ENCODE data around the gene INPP5A. TPM values are rescaled to one million over a fixed set of nuclear protein-coding genes. Genes with fewer than 3 reads are reported as not detected.
A peak's percentile ranks its signal among the peaks of the same experiment; 100 is the strongest.

Gene INPP5A
- total RNA-seq, 1 donor from 2014 or later = 30.6 TPM

DNA sequence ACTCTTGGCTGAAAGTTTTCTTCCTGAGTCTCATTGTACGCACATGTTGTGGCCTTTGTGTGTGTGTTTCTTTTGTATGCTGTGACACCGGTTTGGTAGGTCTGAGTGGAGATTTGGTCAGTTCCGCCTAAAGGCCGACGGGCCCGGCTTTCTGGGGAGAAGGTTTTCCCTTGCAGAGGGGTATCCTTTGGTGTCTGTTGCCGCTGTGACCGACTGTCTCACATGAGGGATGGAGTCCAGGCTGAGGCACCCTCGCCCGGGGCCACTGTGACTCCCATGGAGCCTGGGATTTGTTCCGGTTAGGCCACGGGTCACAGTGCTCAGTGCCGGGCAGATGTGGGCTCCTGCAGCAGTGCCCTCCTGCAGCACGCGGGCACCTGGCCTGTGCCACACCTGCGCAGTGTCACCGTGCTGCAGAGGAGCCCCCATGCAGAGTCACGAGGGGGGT lies 19.4 kb downstream of the INPP5A start:
- no peak for TF ChIP-seq CTCF (IDR thresholded peaks at IDR 0.05; ENCODE audit: unreplicated experiment)
- H3K9me3 Mint-ChIP-seq (ENCODE audit: low read depth) = peaks cover 3% of the 10 kb centered on the region
- no peaks in the 10 kb centered on the region for H3K27me3 Mint-ChIP-seq
- H3K36me3 Mint-ChIP-seq (ENCODE audit: insufficient read depth) = peaks cover 1% of the 10 kb centered on the region
- H3K4me1 Mint-ChIP-seq (ENCODE audit: low read depth) = peaks cover 7% of the 10 kb centered on the region
- H3K4me3 Mint-ChIP-seq (ENCODE audit: low read depth) = no peak overlapping the region
- no peak for DNase-seq (ENCODE audit: low spot score, unreplicated experiment)
- peak overlapping the region; percentile 3 for H3K27ac Mint-ChIP-seq

DNA sequence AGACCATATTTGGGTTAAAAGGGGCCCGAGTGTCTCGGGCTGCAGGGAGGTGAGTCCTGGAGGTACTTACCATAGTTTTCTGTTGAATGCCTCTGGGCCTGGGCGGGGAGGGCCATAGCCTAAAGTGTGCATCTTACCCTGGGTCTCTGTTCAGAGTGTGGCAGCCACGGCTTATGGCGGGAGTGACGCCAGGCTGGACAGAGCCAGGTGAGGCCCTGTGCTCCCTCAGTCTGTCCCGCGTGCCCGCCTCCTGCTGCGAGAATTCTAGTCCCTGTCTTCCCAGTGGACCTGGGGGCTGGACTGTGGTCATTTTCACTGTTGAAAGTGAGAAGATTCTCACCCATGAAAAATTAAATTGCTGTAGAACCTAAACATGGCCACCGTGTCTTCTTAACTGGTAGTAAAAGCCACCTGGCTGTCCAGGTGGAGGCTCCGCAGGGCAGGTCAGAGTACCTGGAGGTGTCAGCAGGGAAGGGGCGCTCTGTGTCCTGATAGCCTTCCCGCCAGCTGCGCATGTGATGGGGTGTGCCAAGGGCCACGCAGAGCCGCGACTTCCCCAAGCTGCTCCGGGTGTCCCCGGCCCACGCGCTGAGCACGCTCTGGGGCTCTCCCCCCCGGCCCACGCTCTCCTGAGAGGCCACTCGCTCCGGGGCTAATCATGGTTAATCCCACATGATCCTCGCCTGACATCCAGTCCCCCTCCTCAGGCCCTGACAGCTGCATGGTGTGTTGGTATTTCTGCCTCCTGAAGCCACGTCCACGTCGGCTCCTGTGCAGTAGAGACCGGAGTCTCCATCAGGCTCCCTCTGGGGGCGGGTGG lies 20.3 kb downstream of the INPP5A start:
- H3K4me3 Mint-ChIP-seq (ENCODE audit: low read depth) = no peak overlapping the region
- peaks cover 7% of the 10 kb centered on the region for H3K4me1 Mint-ChIP-seq (ENCODE audit: low read depth)
- H3K36me3 Mint-ChIP-seq (ENCODE audit: insufficient read depth) = peaks cover 1% of the 10 kb centered on the region
- TF ChIP-seq CTCF (IDR thresholded peaks at IDR 0.05; ENCODE audit: unreplicated experiment) = no peak
- no peaks in the 10 kb centered on the region for H3K27me3 Mint-ChIP-seq
- H3K9me3 Mint-ChIP-seq (ENCODE audit: low read depth) = peaks cover 3% of the 10 kb centered on the region
- DNase-seq (ENCODE audit: low spot score, unreplicated experiment) = no peak
- no peak overlapping the region for H3K27ac Mint-ChIP-seq

DNA sequence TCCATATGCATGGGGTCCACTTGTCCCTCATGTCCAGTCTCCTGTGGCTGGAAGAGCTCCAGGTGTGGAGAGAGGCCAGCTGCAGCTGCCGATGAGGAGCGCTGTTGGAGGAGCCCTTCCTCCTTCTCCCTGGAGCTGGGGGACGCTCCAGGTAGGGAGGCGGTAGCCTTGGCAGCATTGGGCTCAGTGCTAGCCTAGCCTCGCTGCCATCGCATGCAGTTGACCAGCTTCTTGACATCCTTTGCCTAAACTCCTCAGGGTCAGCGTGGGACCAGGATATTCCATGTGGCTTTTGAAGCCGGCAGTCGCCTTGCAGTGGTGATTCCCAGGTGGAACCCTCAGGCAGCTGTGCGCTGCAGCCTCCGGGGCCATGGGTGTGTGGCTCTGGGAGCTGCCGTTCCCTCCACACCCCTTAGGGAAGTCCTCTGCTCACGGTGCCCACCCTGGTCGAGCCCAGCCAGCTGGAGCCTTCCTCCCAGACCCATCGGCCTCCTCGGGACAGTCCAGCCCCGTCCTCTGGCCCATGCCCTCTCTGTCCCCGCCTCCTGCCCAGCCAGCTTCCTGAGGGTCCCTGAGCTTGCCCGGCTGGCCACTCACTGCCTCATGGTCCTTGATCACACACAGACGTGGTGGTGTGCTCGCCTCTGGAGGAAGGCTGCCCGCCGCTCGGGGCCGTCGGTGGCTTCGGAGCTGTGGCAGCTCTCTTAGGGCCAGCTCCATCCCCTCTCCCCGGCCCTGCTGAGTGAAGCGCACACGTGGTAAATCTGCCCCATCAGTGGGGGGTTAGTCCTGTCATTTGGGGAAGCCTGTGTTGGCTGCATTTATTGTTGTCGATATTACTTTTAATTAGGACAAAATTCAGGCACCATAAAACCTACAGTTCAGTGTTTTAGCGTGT lies 21.2 kb downstream of the INPP5A start:
- H3K27ac Mint-ChIP-seq = no peak overlapping the region

GRCh38 chr10:132559538-132559937 lies 22.0 kb downstream of the INPP5A start:
- Mint-ChIP-seq H3K4me3 (ENCODE audit: low read depth) (no peak overlapping the region), H3K27ac (no peak overlapping the region), H3K36me3 (ENCODE audit: insufficient read depth) (peaks cover 3% of the 10 kb centered on the region), H3K4me1 (ENCODE audit: low read depth) (peaks cover 7% of the 10 kb centered on the region), H3K9me3 (ENCODE audit: low read depth) (peaks cover 3% of the 10 kb centered on the region), H3K27me3 (no peaks in the 10 kb centered on the region)
- DNase-seq (ENCODE audit: low spot score, unreplicated experiment) = no peak
- no peak for TF ChIP-seq CTCF (IDR thresholded peaks at IDR 0.05; ENCODE audit: unreplicated experiment)

More for the DNA sequence above, 21.2 kb downstream of the INPP5A start:
- DNase-seq (ENCODE audit: low spot score, unreplicated experiment) = no peak
- Mint-ChIP-seq H3K9me3 (ENCODE audit: low read depth) (peaks cover 3% of the 10 kb centered on the region), H3K4me1 (ENCODE audit: low read depth) (peaks cover 7% of the 10 kb centered on the region), H3K36me3 (ENCODE audit: insufficient read depth) (peaks cover 1% of the 10 kb centered on the region), H3K27me3 (no peaks in the 10 kb centered on the region), H3K4me3 (ENCODE audit: low read depth) (no peak overlapping the region)
- no peak for TF ChIP-seq CTCF (IDR thresholded peaks at IDR 0.05; ENCODE audit: unreplicated experiment)

- no peak for TF ChIP-seq CTCF (IDR thresholded peaks at IDR 0.05; ENCODE audit: unreplicated experiment)
- no peak overlapping the region for H3K4me3 Mint-ChIP-seq (ENCODE audit: low read depth)
- H3K9me3 Mint-ChIP-seq (ENCODE audit: low read depth) = peaks cover 3% of the 10 kb centered on the region
- peaks cover 3% of the 10 kb centered on the region for H3K36me3 Mint-ChIP-seq (ENCODE audit: insufficient read depth)
- H3K27me3 Mint-ChIP-seq = no peaks in the 10 kb centered on the region
- peaks cover 7% of the 10 kb centered on the region for H3K4me1 Mint-ChIP-seq (ENCODE audit: low read depth)
- H3K27ac Mint-ChIP-seq = no peak overlapping the region
- no peak for DNase-seq (ENCODE audit: low spot score, unreplicated experiment)
Measured at GRCh38 chr10:132560241-132560731, 22.7 kb downstream of the INPP5A start.

All from progenitor cell of endocrine pancreas (in vitro differentiated cells).